Measurements from ENCODE around the gene ROBO1.

Gene ROBO1

DNA sequence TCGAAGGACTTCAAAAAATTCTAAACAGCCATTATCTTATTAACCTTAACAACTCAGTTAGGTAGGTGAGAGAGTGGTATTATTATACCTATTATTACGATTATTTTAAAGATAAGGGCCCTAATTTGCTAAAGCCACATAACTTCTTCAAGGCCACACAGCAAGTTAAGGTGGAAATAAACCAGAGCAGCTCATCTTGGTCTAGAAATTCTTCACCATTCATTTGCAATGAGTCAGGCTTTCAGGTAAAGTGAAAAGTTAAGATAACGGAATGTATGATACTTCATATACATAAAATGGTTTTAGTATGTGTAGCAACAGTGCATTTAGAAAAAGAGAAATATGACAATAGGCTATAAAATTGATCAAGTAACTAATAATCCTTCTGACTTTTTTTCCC is 920.2 kb downstream of the ROBO1 start:
- TF ChIP-seq, protein P1, sequence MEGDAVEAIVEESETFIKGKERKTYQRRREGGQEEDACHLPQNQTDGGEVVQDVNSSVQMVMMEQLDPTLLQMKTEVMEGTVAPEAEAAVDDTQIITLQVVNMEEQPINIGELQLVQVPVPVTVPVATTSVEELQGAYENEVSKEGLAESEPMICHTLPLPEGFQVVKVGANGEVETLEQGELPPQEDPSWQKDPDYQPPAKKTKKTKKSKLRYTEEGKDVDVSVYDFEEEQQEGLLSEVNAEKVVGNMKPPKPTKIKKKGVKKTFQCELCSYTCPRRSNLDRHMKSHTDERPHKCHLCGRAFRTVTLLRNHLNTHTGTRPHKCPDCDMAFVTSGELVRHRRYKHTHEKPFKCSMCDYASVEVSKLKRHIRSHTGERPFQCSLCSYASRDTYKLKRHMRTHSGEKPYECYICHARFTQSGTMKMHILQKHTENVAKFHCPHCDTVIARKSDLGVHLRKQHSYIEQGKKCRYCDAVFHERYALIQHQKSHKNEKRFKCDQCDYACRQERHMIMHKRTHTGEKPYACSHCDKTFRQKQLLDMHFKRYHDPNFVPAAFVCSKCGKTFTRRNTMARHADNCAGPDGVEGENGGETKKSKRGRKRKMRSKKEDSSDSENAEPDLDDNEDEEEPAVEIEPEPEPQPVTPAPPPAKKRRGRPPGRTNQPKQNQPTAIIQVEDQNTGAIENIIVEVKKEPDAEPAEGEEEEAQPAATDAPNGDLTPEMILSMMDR (IDR thresholded peaks at IDR 0.05; ENCODE audit: control insufficient read depth, insufficient read depth, low read depth, low read length, missing control alignments): no peak
- DNase-seq (ENCODE audit: low read depth): no peak
- no peak overlapping the region for H3K4me3 ChIP-seq (ENCODE audit: control insufficient read depth, low read depth, low read length)

DNA sequence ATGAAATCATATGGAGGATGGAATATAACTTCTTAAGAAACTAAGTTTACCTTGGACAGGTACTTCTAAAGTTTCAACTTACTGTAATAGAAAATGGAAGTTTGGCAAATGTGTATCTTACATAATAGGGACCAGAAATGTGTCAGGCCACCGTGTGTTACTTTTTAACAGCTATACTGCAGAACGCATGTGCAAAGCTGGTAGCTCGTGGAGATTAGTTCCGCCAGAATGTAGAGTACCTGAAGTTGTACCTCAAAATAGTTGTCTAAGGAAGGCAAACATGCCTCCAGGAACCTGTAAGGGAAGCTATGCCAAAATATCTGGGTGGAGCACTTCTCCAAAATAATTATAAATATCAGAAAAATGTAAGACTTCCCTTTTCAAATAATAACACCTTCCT is 920.6 kb downstream of the ROBO1 start:
- DNase-seq (ENCODE audit: low read depth): no peak
- TF ChIP-seq, protein P1 (IDR thresholded peaks at IDR 0.05; ENCODE audit: control insufficient read depth, insufficient read depth, low read depth, low read length, missing control alignments): no peak
- H3K4me3 ChIP-seq (ENCODE audit: control insufficient read depth, low read depth, low read length): no peak overlapping the region

DNA sequence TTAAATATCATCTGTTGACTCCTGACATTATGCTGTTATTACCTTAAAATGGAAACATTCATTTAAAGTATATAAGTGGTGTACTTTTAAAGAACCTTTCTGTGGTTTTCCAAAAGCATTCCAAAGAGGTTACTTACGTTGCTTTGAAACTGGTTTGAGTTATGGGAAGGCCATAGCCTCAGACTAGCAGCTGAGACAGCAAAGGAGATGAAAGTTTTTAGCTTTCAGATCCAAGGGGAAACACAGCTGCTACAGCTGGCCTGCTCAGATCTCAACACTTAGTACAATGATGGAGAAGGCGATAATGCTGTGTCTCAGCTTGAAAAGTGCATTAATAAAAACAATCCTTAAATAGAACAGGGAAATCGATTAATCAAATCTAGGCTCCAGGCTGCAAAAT is 921.1 kb downstream of the ROBO1 start:
- no peak for DNase-seq (ENCODE audit: low read depth)
- no peak overlapping the region for H3K4me3 ChIP-seq (ENCODE audit: control insufficient read depth, low read depth, low read length)
- TF ChIP-seq, protein P1 (IDR thresholded peaks at IDR 0.05; ENCODE audit: control insufficient read depth, insufficient read depth, low read depth, low read length, missing control alignments): no peak

DNA sequence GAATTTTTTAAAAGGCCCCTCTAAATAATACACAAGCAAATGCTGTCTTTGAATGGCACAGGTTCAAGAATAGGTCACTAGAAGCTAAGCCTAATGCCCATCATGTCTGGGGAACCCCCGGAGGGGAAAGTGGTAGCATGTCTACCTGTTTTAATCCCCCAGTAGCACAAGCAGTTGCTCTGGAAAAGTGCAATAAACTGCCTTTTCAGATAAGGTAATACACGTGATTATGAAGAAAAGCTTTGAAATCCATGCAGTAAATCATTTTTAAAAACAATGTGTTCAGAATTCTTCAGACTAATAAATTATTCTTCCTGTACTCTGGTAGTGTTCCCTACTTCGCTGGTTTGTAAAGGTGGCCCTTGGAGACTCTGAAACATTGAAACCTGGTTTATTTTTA is 922.2 kb downstream of the ROBO1 start:
- no peak overlapping the region for H3K4me3 ChIP-seq (ENCODE audit: control insufficient read depth, low read depth, low read length)
- no peak for DNase-seq (ENCODE audit: low read depth)
- TF ChIP-seq, protein P1 (IDR thresholded peaks at IDR 0.05; ENCODE audit: control insufficient read depth, insufficient read depth, low read depth, low read length, missing control alignments): no peak

DNA sequence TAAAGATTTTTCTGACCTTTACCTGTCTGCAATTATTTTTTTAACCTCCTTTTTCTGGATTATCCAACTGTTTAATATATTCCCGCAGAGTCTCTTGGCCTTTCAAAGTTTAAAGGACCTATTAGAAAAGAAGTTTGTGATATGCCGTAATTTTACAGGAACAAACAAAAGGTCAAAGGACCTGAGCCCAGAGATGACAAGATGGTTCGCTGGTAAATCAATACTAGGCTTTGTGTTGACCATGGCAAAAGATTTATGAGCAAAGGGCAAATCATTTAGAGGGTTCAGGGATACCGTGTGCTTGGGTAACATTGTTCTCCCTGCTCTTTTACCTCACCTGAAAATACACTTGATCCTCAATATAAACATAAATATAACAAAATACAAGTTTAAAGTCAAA is 923.5 kb downstream of the ROBO1 start:
- no peak for DNase-seq (ENCODE audit: low read depth)
- no peak overlapping the region for H3K4me3 ChIP-seq (ENCODE audit: control insufficient read depth, low read depth, low read length)
- TF ChIP-seq, protein P1 (IDR thresholded peaks at IDR 0.05; ENCODE audit: control insufficient read depth, insufficient read depth, low read depth, low read length, missing control alignments): no peak

DNA sequence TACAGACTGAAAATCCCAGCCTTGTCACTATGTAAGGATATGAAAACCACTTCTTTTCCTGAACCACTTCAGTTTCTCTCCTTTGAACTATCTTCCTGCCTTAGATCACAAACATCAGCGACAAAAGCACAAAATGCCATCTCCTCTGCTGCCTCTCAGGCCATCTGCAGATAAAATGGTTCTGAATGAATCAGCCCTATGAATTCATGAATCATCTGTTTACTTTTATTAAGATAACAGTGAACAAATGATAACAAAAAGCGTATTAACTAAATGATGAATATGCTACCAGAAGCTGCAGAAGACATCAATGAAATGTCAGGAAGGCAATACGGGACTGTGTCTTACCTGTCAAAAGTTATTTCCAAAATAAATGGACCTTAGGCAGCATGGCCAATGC is 928.1 kb downstream of the ROBO1 start:
- TF ChIP-seq, protein P1 (IDR thresholded peaks at IDR 0.05; ENCODE audit: control insufficient read depth, insufficient read depth, low read depth, low read length, missing control alignments): no peak
- no peak overlapping the region for H3K4me3 ChIP-seq (ENCODE audit: control insufficient read depth, low read depth, low read length)
- no peak for DNase-seq (ENCODE audit: low read depth)

DNA sequence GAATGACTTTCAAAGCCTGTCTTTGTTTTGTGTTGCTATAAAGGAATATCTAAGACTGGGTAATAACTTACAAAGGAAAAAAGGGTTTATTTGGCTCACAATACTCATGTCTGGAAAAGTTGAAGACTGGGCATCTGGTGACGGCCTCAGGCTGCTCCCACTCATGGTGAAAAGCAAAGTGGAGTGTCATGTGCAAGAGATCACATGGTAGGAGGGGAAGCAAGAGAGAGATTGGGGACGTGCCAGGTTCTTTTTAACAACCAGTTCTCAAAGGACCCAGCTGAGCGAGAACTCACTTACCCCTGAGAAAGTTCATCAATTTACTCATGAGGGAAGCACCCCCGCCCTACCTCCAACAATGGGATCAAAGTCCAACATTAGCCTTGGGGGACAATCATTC is 929.4 kb downstream of the ROBO1 start:
- DNase-seq (ENCODE audit: low read depth): no peak
- TF ChIP-seq, protein P1 (IDR thresholded peaks at IDR 0.05; ENCODE audit: control insufficient read depth, insufficient read depth, low read depth, low read length, missing control alignments): no peak
- H3K4me3 ChIP-seq (ENCODE audit: control insufficient read depth, low read depth, low read length): no peak overlapping the region
